Measurements from ENCODE around the gene BDP1. TPM values are rescaled to one million over a fixed set of nuclear protein-coding genes. Genes with fewer than 3 reads are reported as not detected.
"Not testable (repeated sequence)": the region's sequence is repeated elsewhere in the genome, so short reads cannot be mapped to it uniquely, and the experiment has no call there.

The BDP1 gene
- polyA plus RNA-seq, 3 donors, result 2.0 to 6.6 (median 2.7) TPM

- Histone ChIP-seq H3K9ac (ENCODE audit: insufficient read depth, low read length, poor library complexity, severe bottlenecking) (no peak overlapping the region), H3K79me2 (ENCODE audit: insufficient read depth, low read length) (no peaks in the 10 kb centered on the region), H3K9me3 (replicated peaks in 1 of 2; ENCODE audit: control insufficient read depth in 1 of 2, insufficient read depth in 1 of 2, low read length in 2 of 2) (no peaks in the 10 kb centered on the region), H4K20me1 (ENCODE audit: insufficient read depth, low read length) (no peaks in the 10 kb centered on the region), H3K27ac (ENCODE audit: low read depth in 1 of 2, low read length in 2 of 2) (peak overlapping the region in 1 of 2 donors; percentile 6), H3K4me3 (replicated peaks in 1 of 3; ENCODE audit: low read depth in 2 of 3, low read length in 3 of 3) (no peak overlapping the region), H3K27me3 (ENCODE audit: control insufficient read depth in 2 of 2, insufficient read depth in 2 of 2, low read length in 2 of 2) (no peaks in the 10 kb centered on the region), H3K4me2 (replicated peaks; ENCODE audit: extremely low read depth, low read length, poor library complexity, severe bottlenecking) (no peak overlapping the region), H3K4me1 (ENCODE audit: control insufficient read depth in 1 of 2, insufficient read depth in 2 of 2, low read length in 2 of 2) (peaks cover 6 to 13% of the 10 kb centered on the region in 2 donors), H2AFZ (ENCODE audit: insufficient read depth, low read depth, low read length, poor library complexity, severe bottlenecking) (no peak overlapping the region), H3K36me3 (replicated peaks in 1 of 2; ENCODE audit: control insufficient read depth in 1 of 2, insufficient read depth in 2 of 2, low read length in 2 of 2) (peaks cover 52 to 81% of the 10 kb centered on the region in 2 donors)
- intact Hi-C loops (cut with micrococcal nuclease), result no loop called here
- Mint-ChIP-seq H3K9me3 (no peaks in the 10 kb centered on the region), H3K27me3 (ENCODE audit: low read depth in 3 of 3) (no peaks in the 10 kb centered on the region), H3K4me3 (no peak overlapping the region), H3K27ac (peak overlapping the region in 2 of 7 donors; percentile 27 to 70), H3K36me3 (peaks cover 42 to 79% of the 10 kb centered on the region in 2 donors), H3K4me1 (peaks cover 12% of the 10 kb centered on the region)
- TF ChIP-seq CTCF (IDR thresholded peaks at IDR 0.05), result no peak
- no CpG with 5 or more reads among the region's 3 CpGs for WGBS (ENCODE audit: insufficient coverage)
- no peak for DNase-seq
Measured at GRCh38 chr5:71537687-71538086, 82.2 kb downstream of the BDP1 start.

GRCh38 chr5:71550885-71551284 lies 95.4 kb downstream of the BDP1 start:
- Mint-ChIP-seq H3K9me3 (peaks cover 0 to 12% (median 4%) of the 10 kb centered on the region in 7 donors), H3K36me3 (peaks cover 76 to 92% of the 10 kb centered on the region in 2 donors)
- H3K4me3 Mint-ChIP-seq; H3K27ac Mint-ChIP-seq; H3K4me1 ChIP-seq (ENCODE audit: control insufficient read depth in 1 of 2, insufficient read depth in 2 of 2, low read length in 2 of 2); DNase-seq; H3K4me3 ChIP-seq (replicated peaks in 1 of 3; ENCODE audit: low read depth in 2 of 3, low read length in 3 of 3); intact Hi-C loops (cut with micrococcal nuclease); H3K79me2 ChIP-seq (ENCODE audit: insufficient read depth, low read length); H3K27me3 ChIP-seq (ENCODE audit: control insufficient read depth in 2 of 2, insufficient read depth in 2 of 2, low read length in 2 of 2); H3K4me2 ChIP-seq (replicated peaks; ENCODE audit: extremely low read depth, low read length, poor library complexity, severe bottlenecking); H3K9me3 ChIP-seq (replicated peaks in 1 of 2; ENCODE audit: control insufficient read depth in 1 of 2, insufficient read depth in 1 of 2, low read length in 2 of 2); H3K9ac ChIP-seq (ENCODE audit: insufficient read depth, low read length, poor library complexity, severe bottlenecking); H3K27ac ChIP-seq (ENCODE audit: low read depth in 1 of 2, low read length in 2 of 2); H3K27me3 Mint-ChIP-seq (ENCODE audit: low read depth in 3 of 3); H2AFZ ChIP-seq (ENCODE audit: insufficient read depth, low read depth, low read length, poor library complexity, severe bottlenecking); H3K4me1 Mint-ChIP-seq; H4K20me1 ChIP-seq (ENCODE audit: insufficient read depth, low read length): not testable (repeated sequence)
- peaks cover 76 to 84% of the 10 kb centered on the region in 2 donors for H3K36me3 ChIP-seq (replicated peaks in 1 of 2; ENCODE audit: control insufficient read depth in 1 of 2, insufficient read depth in 2 of 2, low read length in 2 of 2)
- no CpG with 5 or more reads among the region's 7 CpGs for WGBS (ENCODE audit: insufficient coverage)

GRCh38 chr5:71551582-71551981 lies 96.1 kb downstream of the BDP1 start:
- H3K27me3 ChIP-seq (ENCODE audit: control insufficient read depth in 2 of 2, insufficient read depth in 2 of 2, low read length in 2 of 2); H4K20me1 ChIP-seq (ENCODE audit: insufficient read depth, low read length); H2AFZ ChIP-seq (ENCODE audit: insufficient read depth, low read depth, low read length, poor library complexity, severe bottlenecking); H3K4me2 ChIP-seq (replicated peaks; ENCODE audit: extremely low read depth, low read length, poor library complexity, severe bottlenecking); H3K4me1 Mint-ChIP-seq; H3K9me3 ChIP-seq (replicated peaks in 1 of 2; ENCODE audit: control insufficient read depth in 1 of 2, insufficient read depth in 1 of 2, low read length in 2 of 2); H3K27me3 Mint-ChIP-seq (ENCODE audit: low read depth in 3 of 3); H3K4me3 ChIP-seq (replicated peaks in 1 of 3; ENCODE audit: low read depth in 2 of 3, low read length in 3 of 3); DNase-seq; H3K9ac ChIP-seq (ENCODE audit: insufficient read depth, low read length, poor library complexity, severe bottlenecking); H3K4me1 ChIP-seq (ENCODE audit: control insufficient read depth in 1 of 2, insufficient read depth in 2 of 2, low read length in 2 of 2); H3K4me3 Mint-ChIP-seq; H3K27ac ChIP-seq (ENCODE audit: low read depth in 1 of 2, low read length in 2 of 2); H3K79me2 ChIP-seq (ENCODE audit: insufficient read depth, low read length); intact Hi-C loops (cut with micrococcal nuclease): not testable (repeated sequence)
- peaks cover 76 to 83% of the 10 kb centered on the region in 2 donors for H3K36me3 ChIP-seq (replicated peaks in 1 of 2; ENCODE audit: control insufficient read depth in 1 of 2, insufficient read depth in 2 of 2, low read length in 2 of 2)
- 95% methylated on average over 10 of the region's 27 CpGs for WGBS (ENCODE audit: insufficient coverage)
- Mint-ChIP-seq H3K27ac (peak overlapping the region in 1 of 7 donors; percentile 78), H3K9me3 (peaks cover 0 to 12% (median 4%) of the 10 kb centered on the region in 7 donors), H3K36me3 (peaks cover 73 to 90% of the 10 kb centered on the region in 2 donors)

GRCh38 chr5:71552026-71552749 lies 96.7 kb downstream of the BDP1 start:
- H3K9ac ChIP-seq (ENCODE audit: insufficient read depth, low read length, poor library complexity, severe bottlenecking); H3K27ac ChIP-seq (ENCODE audit: low read depth in 1 of 2, low read length in 2 of 2); H3K4me3 Mint-ChIP-seq; H3K27me3 ChIP-seq (ENCODE audit: control insufficient read depth in 2 of 2, insufficient read depth in 2 of 2, low read length in 2 of 2); H2AFZ ChIP-seq (ENCODE audit: insufficient read depth, low read depth, low read length, poor library complexity, severe bottlenecking); H3K4me1 ChIP-seq (ENCODE audit: control insufficient read depth in 1 of 2, insufficient read depth in 2 of 2, low read length in 2 of 2); intact Hi-C loops (cut with micrococcal nuclease); H3K27me3 Mint-ChIP-seq (ENCODE audit: low read depth in 3 of 3); H3K4me2 ChIP-seq (replicated peaks; ENCODE audit: extremely low read depth, low read length, poor library complexity, severe bottlenecking); H3K4me1 Mint-ChIP-seq; H3K79me2 ChIP-seq (ENCODE audit: insufficient read depth, low read length); H3K4me3 ChIP-seq (replicated peaks in 1 of 3; ENCODE audit: low read depth in 2 of 3, low read length in 3 of 3); H4K20me1 ChIP-seq (ENCODE audit: insufficient read depth, low read length); H3K27ac Mint-ChIP-seq; DNase-seq; H3K9me3 ChIP-seq (replicated peaks in 1 of 2; ENCODE audit: control insufficient read depth in 1 of 2, insufficient read depth in 1 of 2, low read length in 2 of 2): not testable (repeated sequence)
- peaks cover 0 to 12% (median 4%) of the 10 kb centered on the region in 7 donors for H3K9me3 Mint-ChIP-seq
- H3K36me3 Mint-ChIP-seq, result peaks cover 72 to 87% of the 10 kb centered on the region in 2 donors
- WGBS (ENCODE audit: insufficient coverage), result 98% methylated on average over 9 of the region's 53 CpGs
- peaks cover 80 to 81% of the 10 kb centered on the region in 2 donors for H3K36me3 ChIP-seq (replicated peaks in 1 of 2; ENCODE audit: control insufficient read depth in 1 of 2, insufficient read depth in 2 of 2, low read length in 2 of 2)
